Transverse colon (tissue), 4 donors: Measurements from ENCODE around the gene CLEC20A.

Experiments used
- EP300 ChIP-seq: sonication (generic); formaldehyde crosslinking; IDR thresholded peaks from one replicate; pipeline ENCODE4 v1.6.1; 2017; ENCODE audit warnings: antibody characterized with exemption, low read depth
- POLR2A ChIP-seq: fragments of 450-650 bp; IDR thresholded peaks from one replicate; pipeline ENCODE4 v1.6.1; 2016; ENCODE audit warnings: antibody characterized with exemption, mild to moderate bottlenecking, moderate library complexity
- POLR2AphosphoS5 ChIP-seq, 3 donors: sonication (generic); formaldehyde crosslinking; IDR thresholded peaks; one replicate each; pipeline ENCODE4 v1.6.1; 2016; ENCODE audit warnings: antibody characterized with exemption in 3 of 3
- TF ChIP-seq, protein P1 (sequence below), 5 experiments: fragments of 200-600 bp in 3 of 5; fragments of 450-650 bp in 2 of 5; sonication (generic) in 3 of 5; IDR thresholded peaks; 1 replicate in 2 of 5; 2 replicates in 3 of 5; pipeline ENCODE4 v1.5.1; 2016 to 2017; ENCODE audit warnings: antibody characterized with exemption in 5 of 5, inconsistent platforms in 3 of 5, mild to moderate bottlenecking in 2 of 5, moderate library complexity in 1 of 5

DNA sequence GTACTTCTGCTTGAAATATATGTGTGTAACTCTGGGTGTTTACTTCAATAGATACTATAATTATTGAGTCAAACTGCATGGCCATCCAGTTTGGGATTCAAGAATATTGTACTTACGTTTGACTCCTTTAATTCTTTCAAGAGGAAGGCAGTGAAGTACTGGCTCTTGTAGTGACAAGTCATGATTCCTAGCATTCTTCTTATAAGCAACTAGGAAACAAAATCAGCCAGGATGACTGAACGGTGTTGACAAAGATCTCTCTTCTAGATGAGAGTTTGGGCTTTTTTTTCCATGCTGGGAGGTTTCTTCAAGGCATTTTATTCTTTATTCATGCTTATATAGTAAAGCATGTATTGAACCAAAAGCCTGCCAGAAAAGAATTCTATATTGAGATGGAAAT, 58.3 kb downstream of the CLEC20A start:
- TF ChIP-seq, protein P1, sequence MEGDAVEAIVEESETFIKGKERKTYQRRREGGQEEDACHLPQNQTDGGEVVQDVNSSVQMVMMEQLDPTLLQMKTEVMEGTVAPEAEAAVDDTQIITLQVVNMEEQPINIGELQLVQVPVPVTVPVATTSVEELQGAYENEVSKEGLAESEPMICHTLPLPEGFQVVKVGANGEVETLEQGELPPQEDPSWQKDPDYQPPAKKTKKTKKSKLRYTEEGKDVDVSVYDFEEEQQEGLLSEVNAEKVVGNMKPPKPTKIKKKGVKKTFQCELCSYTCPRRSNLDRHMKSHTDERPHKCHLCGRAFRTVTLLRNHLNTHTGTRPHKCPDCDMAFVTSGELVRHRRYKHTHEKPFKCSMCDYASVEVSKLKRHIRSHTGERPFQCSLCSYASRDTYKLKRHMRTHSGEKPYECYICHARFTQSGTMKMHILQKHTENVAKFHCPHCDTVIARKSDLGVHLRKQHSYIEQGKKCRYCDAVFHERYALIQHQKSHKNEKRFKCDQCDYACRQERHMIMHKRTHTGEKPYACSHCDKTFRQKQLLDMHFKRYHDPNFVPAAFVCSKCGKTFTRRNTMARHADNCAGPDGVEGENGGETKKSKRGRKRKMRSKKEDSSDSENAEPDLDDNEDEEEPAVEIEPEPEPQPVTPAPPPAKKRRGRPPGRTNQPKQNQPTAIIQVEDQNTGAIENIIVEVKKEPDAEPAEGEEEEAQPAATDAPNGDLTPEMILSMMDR (IDR thresholded peaks at IDR 0.05) = no peak
- no peak for TF ChIP-seq POLR2AphosphoS5 (IDR thresholded peaks at IDR 0.05)
- no peak for TF ChIP-seq POLR2A
- no peak for TF ChIP-seq EP300
